Stimulated activated effector memory CD8-positive, alpha-beta T cell treated with anti-CD3 and anti-CD28 coated beads, Interleukin-12 subunit alpha, Interleukin-12 subunit beta, amount 100 ng/mL, for 72 hours (primary cell): ENCODE measurements around the gene GOLGA5.

Experiments used
- ATAC-seq: fragments of 150-1000 bp; cut with Tn5 transposase; 2 replicates; pipeline ENCODE4 v1.10.0; 2021
- DNase-seq, 2 donors: peaks; one replicate each; pipeline ENCODE4 v3.0.0; 2021 to 2022; ENCODE audit warnings: low spot score in 2 of 2
- H3K27ac Mint-ChIP-seq: one replicate; pipeline ENCODE4 v1.8.0; 2022; ENCODE audit warnings: mild to moderate bottlenecking, mixed read lengths
- H3K36me3 Mint-ChIP-seq: one replicate; pipeline ENCODE4 v1.8.0; 2022; ENCODE audit warnings: mild to moderate bottlenecking, mixed read lengths
- H3K4me1 Mint-ChIP-seq: one replicate; pipeline ENCODE4 v1.8.0; 2022; ENCODE audit warnings: mixed read lengths
- H3K4me3 Mint-ChIP-seq: one replicate; pipeline ENCODE4 v1.8.0; 2022; ENCODE audit warnings: mild to moderate bottlenecking, mixed read lengths
- H3K9me3 Mint-ChIP-seq: one replicate; pipeline ENCODE4 v1.8.0; 2022; ENCODE audit warnings: mixed read lengths

GOLGA5 gene

DNA sequence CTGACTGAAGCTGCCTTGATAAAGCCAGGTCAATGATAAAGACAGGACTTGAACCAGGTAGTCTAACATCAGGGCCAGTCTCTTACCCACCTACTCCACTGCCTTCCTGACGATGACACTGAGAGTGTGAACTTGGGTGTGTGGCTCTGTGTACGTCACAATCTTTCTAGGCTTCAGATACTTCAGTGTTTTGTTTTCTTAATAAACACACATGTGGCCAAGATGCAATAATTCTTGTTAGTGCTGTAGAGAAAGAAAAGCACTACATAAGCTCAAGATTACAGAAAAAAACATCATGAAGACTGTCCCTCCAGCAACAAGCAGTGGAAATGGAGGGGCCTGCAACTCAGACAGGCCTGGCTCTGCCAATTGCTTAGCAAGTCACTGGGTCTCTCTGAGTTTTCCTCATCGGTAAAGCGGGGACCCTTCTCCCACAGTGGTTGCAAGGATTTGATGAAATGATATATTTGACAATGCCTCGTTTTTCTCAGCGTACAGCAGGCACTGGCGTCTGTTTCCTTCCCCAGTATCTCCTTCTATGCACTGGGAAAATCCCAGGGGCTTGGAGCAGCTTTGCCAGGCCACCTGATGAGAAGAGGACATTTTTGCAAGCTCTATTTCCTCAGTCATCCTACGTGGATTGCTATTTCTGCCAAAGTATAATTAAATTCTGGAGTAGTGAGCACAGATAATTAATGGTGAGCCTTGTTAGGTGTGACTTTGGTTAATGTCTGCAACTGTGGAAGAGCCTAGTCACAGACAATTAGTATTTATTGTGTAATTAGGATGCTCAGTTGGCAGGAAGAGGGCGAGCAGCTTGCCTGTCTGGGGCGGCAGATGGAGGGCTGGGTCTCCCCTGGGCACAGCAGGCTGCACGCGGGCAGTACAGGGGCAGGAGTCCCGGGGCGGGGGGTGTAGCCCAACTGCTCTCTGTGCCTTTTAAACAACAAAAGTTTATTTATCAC is 73.1 kb downstream of the GOLGA5 start:
- peaks cover 7% of the 10 kb centered on the region for H3K4me1 Mint-ChIP-seq
- no peak overlapping the region for H3K27ac Mint-ChIP-seq
- ATAC-seq (no peak), DNase-seq (no peak)
- H3K4me3 Mint-ChIP-seq: no peak overlapping the region
- peaks cover 4% of the 10 kb centered on the region for H3K9me3 Mint-ChIP-seq
- H3K36me3 Mint-ChIP-seq: no peaks in the 10 kb centered on the region

DNA sequence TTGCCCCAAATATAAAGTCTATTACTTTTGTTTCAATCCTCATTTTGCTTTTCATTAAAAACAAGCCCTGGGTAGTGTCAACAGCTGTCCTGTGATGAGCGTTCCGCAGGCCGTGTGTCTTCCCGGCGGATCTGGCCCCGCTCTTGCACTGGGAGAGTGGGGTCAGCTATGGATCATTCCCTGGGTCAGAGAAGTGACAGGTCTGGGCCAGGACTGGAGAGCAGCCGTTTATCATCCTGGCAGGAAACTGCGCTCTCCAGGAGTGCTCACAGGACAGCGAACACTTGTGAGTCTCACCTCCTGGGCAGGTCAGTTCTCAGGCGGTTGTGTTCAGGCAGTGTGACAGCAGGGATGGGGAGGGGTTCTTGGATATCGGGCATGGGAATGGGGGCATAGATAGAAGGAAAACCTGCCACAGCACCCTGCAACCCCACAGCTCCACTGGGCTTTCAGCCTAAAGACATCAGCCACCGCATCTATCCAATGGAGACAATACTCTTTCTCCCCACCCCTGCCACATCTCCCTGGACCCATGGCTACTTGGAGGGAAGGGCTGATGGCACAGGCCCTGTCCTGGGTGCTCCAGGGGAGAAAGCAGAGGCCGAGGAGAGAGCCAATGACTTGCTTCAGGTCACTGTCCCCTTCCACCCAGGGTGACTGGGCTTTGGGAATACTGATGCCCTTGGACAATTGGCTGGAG is 81.0 kb downstream of the GOLGA5 start:
- Mint-ChIP-seq H3K4me3 (no peak overlapping the region), H3K9me3 (no peaks in the 10 kb centered on the region), H3K4me1 (no peaks in the 10 kb centered on the region), H3K27ac (no peak overlapping the region), H3K36me3 (no peaks in the 10 kb centered on the region)
- ATAC-seq (no peak), DNase-seq (no peak)

DNA sequence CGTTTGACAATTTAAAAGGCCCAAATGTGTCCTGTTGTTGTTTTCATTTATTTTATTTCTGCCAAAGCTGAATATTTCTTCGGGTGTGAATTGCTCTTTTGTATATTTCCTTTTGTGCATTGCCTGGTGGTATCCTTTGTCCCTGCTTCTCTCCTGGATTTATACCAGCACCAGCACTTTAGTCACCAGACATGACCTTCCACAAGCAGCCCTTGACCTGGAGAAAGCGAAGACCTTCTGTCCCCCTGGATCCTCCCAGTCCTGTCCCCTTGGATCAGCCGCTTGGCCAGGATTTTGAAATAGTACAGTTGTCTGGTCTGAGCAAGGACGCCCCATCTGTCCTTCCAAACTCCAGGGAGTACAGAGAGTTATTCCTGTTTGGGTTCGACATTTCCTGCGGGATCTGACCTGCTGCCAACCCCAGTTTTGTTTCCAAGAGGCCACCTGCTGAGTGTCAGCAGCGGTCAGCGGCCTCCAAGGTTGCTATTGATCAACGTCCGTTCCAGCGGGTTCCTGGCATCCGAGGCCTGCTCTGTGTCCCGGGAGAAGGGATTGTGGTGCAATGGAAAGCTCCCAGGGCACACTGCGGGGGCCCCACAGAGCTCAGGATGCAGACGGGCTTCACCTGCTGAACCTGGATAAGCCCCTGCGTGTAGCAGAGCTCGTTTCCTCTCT is 83.8 kb downstream of the GOLGA5 start:
- Mint-ChIP-seq H3K4me1 (no peaks in the 10 kb centered on the region), H3K27ac (no peak overlapping the region), H3K36me3 (no peaks in the 10 kb centered on the region), H3K4me3 (no peak overlapping the region), H3K9me3 (no peaks in the 10 kb centered on the region)
- DNase-seq (no peak), ATAC-seq (no peak)

DNA sequence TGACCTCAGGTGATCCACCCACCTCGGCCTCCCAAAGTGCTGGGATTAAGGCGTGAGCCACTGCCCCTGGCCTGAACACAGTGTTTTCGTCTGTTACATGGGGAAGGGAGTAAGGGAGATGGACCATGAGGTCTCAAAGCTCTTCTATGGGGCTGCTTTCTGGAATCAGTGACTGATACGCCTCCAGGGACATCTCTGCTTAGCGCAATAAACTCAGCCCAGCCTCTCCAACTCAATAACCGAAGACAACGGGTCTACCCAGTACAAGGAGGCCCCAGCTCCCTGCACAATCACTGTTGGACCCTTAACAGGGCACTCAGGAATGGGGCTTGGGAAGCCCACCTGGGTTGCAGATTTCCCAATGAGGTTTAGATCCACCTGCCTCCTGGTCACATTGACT is 86.2 kb downstream of the GOLGA5 start:
- Mint-ChIP-seq H3K4me1 (peaks cover 3% of the 10 kb centered on the region), H3K9me3 (no peaks in the 10 kb centered on the region), H3K36me3 (no peaks in the 10 kb centered on the region), H3K4me3 (no peak overlapping the region), H3K27ac (no peak overlapping the region)
- ATAC-seq (no peak), DNase-seq (no peak)

DNA sequence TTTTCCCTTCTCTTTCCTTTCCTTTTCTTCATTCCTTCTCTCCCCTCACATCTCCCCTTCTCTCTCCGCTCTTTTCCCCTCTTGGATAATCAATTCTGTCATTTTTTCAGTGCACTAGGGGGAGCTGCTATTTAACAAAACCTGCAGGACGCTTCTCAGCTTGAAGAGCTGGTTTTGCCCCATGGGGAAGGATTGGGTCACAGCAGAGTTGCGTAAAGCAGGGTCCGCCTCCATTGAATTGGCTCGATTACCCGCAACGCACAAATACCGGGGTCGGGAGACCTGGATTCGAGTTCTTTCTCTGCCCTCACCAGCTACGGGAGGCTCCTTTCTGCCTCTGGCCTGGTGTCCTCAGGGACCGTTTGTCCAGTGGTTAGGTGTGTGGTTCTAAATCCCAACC is 86.7 kb downstream of the GOLGA5 start:
- H3K27ac Mint-ChIP-seq: no peak overlapping the region
- no peak overlapping the region for H3K4me3 Mint-ChIP-seq
- no peaks in the 10 kb centered on the region for H3K36me3 Mint-ChIP-seq
- H3K9me3 Mint-ChIP-seq: no peaks in the 10 kb centered on the region
- DNase-seq: no peak
- ATAC-seq: no peak
- peaks cover 7% of the 10 kb centered on the region for H3K4me1 Mint-ChIP-seq

DNA sequence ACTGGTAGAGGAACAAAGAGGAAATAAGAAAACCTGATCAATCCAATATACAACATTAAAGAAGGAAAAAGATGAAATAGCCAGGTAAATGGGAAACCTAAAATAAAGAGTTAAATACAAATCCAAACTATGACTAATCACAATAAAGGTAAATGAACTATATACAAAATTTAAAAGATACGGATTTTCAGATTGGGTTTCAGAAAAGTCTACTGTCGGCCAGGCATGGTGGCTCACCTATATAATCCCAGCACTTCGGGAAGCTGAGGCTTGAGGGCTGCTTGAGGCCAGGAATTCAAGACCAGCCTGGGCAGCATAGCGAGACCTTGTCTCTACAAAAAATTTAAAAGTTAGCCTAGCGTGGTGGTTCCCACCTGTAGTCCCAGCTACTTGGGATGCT is 89.0 kb downstream of the GOLGA5 start:
- ATAC-seq (no peak), DNase-seq (no peak)
- Mint-ChIP-seq H3K4me1 (peaks cover 7% of the 10 kb centered on the region), H3K4me3 (no peak overlapping the region), H3K36me3 (no peaks in the 10 kb centered on the region), H3K27ac (no peak overlapping the region), H3K9me3 (no peaks in the 10 kb centered on the region)

DNA sequence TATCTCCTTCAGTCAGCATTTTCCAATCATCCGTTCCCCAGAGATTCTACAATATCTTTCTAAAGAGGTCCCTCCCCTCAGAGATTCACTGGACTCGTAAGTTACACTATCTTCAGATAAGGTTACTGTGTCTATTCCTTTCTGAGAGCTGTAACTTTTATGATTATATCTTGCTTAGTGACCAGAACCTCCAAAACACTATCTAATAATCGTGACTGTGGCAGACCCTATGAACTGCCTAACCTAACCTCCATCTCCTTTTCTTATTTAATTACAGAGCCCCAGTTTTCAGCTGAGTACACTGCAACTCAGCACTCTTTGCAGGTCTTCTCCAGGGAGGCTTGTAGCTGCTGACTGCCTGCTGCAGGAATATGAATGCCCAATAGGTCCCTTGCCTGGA is 90.3 kb downstream of the GOLGA5 start:
- no peak overlapping the region for H3K27ac Mint-ChIP-seq
- ATAC-seq (no peak), DNase-seq (no peak)
- peaks cover 7% of the 10 kb centered on the region for H3K4me1 Mint-ChIP-seq
- no peaks in the 10 kb centered on the region for H3K36me3 Mint-ChIP-seq
- no peak overlapping the region for H3K4me3 Mint-ChIP-seq
- H3K9me3 Mint-ChIP-seq: no peaks in the 10 kb centered on the region

DNA sequence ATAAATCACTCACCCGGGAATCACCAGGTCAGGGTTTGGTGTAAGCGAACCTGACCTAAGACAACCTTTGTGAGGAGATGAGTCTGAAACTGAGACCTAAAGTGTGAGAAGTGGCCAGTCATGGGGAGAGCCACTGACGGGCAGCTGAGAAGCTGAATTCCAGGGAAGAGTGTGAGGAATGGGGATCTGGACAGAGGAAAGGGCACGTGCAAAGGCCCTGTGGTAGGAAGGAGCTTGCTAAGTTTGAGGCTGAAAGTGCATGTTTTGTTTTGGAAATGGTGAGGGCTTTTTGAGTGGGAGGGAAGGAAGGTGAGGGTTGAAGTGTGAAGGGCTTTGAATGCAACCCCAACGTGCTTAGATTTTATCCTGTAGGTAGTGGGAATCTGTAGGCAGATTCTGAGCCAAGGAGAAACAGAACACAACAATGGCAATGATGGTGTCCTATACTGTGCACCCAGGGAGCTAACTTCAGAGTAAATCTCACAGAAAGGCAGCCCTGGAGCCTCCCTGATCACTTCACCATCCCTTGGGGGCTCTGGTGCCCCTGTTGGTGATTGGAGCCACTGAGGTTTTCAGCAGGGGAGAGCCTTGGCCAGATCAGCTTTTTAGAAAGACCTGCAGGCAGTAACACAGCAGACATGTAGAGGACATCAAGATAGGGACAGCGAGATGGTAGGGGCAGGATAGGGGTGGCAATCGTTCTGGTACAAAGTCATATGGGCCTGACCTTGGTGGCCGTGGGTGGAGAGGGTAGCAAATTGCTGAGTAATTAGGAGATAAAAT is 91.4 kb downstream of the GOLGA5 start:
- Mint-ChIP-seq H3K4me3 (no peak overlapping the region), H3K4me1 (peaks cover 7% of the 10 kb centered on the region), H3K36me3 (no peaks in the 10 kb centered on the region), H3K27ac (no peak overlapping the region), H3K9me3 (no peaks in the 10 kb centered on the region)
- DNase-seq (no peak), ATAC-seq (no peak)

DNA sequence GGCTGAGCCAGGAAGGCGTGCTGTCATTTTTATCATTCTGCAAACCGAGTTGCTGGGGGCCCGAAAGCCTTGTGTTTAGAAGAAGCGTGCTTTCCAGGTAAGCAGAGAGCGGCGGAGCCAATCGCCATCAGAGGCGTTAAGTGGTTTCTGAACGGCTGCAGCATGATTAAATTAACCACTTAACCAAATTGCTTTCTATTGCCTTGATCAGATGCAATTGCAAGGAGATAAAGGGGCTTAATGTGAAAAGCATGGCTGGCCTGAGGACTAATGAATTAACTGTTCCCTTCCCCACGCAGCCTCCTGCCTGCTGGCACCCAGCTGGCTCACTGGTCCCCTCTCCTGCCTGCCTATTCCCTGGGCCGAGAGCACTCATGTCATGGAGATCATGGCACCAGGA is 92.2 kb downstream of the GOLGA5 start:
- DNase-seq (no peak), ATAC-seq (no peak)
- H3K9me3 Mint-ChIP-seq: no peaks in the 10 kb centered on the region

DNA sequence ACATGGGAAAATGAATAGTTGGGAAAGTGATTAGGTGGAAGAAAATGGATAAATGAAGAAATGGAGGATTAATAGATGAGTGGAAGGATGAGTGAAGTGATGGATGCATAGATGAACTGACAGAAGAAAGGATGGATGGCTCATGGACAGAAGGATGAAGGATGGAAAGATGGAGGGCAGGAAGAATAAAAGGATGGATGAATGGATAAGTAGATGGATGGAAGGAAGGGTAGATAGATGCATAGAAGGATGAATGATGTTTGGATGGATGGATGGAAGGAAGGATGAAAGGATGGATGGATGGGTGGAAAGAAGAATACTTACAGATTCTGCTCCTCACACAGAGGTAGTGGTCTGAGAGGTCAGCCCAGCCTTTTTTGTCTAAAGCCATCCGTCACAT is 93.1 kb downstream of the GOLGA5 start:
- no peaks in the 10 kb centered on the region for H3K36me3 Mint-ChIP-seq
- no peaks in the 10 kb centered on the region for H3K9me3 Mint-ChIP-seq
- H3K27ac Mint-ChIP-seq: no peak overlapping the region
- peaks cover 7% of the 10 kb centered on the region for H3K4me1 Mint-ChIP-seq
- no peak for ATAC-seq
- H3K4me3 Mint-ChIP-seq: no peak overlapping the region
- no peak for DNase-seq

More for the DNA sequence above, 92.2 kb downstream of the GOLGA5 start:
- peaks cover 7% of the 10 kb centered on the region for H3K4me1 Mint-ChIP-seq
- H3K27ac Mint-ChIP-seq: no peak overlapping the region
- no peak overlapping the region for H3K4me3 Mint-ChIP-seq
- H3K36me3 Mint-ChIP-seq: no peaks in the 10 kb centered on the region

DNA sequence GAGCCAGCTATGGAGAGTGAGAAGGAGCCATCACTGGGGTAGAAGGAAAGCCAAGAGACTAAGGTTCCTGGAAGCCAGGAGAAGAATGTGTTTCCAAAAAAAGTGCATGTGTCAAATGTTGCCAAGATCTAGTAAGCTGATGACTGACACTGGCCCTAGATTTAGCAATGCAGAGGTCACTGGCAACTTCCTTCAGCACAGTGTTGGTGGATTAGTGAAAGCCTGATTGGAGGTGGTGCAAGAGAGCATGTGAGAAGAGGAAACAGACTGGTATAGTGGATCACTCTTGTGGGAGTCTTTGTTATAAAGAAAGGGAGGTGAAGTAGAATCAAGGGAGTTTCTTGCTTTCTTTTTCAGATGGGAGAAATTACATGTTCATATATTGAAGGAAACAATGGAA is 94.8 kb downstream of the GOLGA5 start:
- H3K36me3 Mint-ChIP-seq: no peaks in the 10 kb centered on the region
- peaks cover 6% of the 10 kb centered on the region for H3K9me3 Mint-ChIP-seq
- DNase-seq: no peak
- ATAC-seq: no peak
- peaks cover 7% of the 10 kb centered on the region for H3K4me1 Mint-ChIP-seq
- no peak overlapping the region for H3K27ac Mint-ChIP-seq
- no peak overlapping the region for H3K4me3 Mint-ChIP-seq
